GM23338 (cell line): ENCODE data around the gene SLU7. TPM values are rescaled to one million over a fixed set of nuclear protein-coding genes. Genes with fewer than 3 reads are reported as not detected.

Source experiments
- ATAC-seq: fragments of 200-7000 bp; cut with Tn5 transposase; 3 replicates; pipeline ENCODE4 v1.9.1; 2020
- DNase-seq: peaks from one replicate; pipeline ENCODE4 v3.0.0-alpha.2; 2015; ENCODE audit warnings: low spot score
- H2AFZ ChIP-seq: fragments of 200-600 bp; sonication (generic); 2 replicates; pipeline ENCODE4 v1.8.0; 2016; ENCODE audit warnings: antibody characterized with exemption, mild to moderate bottlenecking, moderate library complexity
- H3F3A ChIP-seq: fragments of 200-600 bp; sonication (generic); replicated peaks from 2 replicates; pipeline ENCODE4 v1.8.0; 2017; ENCODE audit warnings: antibody characterized with exemption, mixed run types, low read depth
- H3K27ac ChIP-seq: fragments of 200-600 bp; sonication (generic); 2 replicates; pipeline ENCODE4 v1.6.1; 2016; ENCODE audit warnings: low read depth
- H3K27me3 ChIP-seq: fragments of 200-600 bp; sonication (generic); 2 replicates; pipeline ENCODE4 v1.8.0; 2016; ENCODE audit warnings: mild to moderate bottlenecking, mixed run types, moderate library complexity; ENCODE audit not compliant: insufficient read depth
- H3K36me3 ChIP-seq: fragments of 200-600 bp; sonication (generic); 2 replicates; pipeline ENCODE4 v1.8.0; 2016; ENCODE audit warnings: mild to moderate bottlenecking; ENCODE audit not compliant: insufficient read depth
- H3K4me1 ChIP-seq: fragments of 200-600 bp; sonication (generic); 2 replicates; pipeline ENCODE4 v1.8.0; 2016; ENCODE audit warnings: mild to moderate bottlenecking, moderate library complexity; ENCODE audit not compliant: insufficient read depth
- H3K4me2 ChIP-seq: fragments of 200-600 bp; sonication (generic); 2 replicates; pipeline ENCODE4 v1.7.1; 2017; ENCODE audit warnings: mixed run types
- H3K4me3 ChIP-seq: fragments of 200-600 bp; sonication (generic); 2 replicates; pipeline ENCODE4 v1.6.1; 2016; ENCODE audit warnings: mixed run types
- H3K79me2 ChIP-seq: fragments of 200-600 bp; sonication (generic); replicated peaks from 2 replicates; pipeline ENCODE4 v1.8.0; 2017; ENCODE audit warnings: mild to moderate bottlenecking; ENCODE audit not compliant: insufficient read depth
- H3K9me2 ChIP-seq: fragments of 200-600 bp; sonication (generic); 2 replicates; pipeline ENCODE4 v1.8.0; 2017; ENCODE audit not compliant: insufficient read depth
- H4K20me1 ChIP-seq: fragments of 200-600 bp; sonication (generic); replicated peaks from 2 replicates; pipeline ENCODE4 v1.8.0; 2017; ENCODE audit warnings: mild to moderate bottlenecking; ENCODE audit not compliant: insufficient read depth
- H3K27ac Mint-ChIP-seq: 2 replicates; pipeline ENCODE4 v1.8.0; 2020; ENCODE audit warnings: inconsistent platforms, mild to moderate bottlenecking, moderate library complexity, mixed read lengths
- H3K27me3 Mint-ChIP-seq: 3 replicates; pipeline ENCODE4 v1.8.0; 2022; ENCODE audit warnings: low read depth, mild to moderate bottlenecking, moderate library complexity, mixed read lengths, inconsistent platforms; ENCODE audit not compliant: insufficient read depth, poor library complexity
- H3K36me3 Mint-ChIP-seq: 3 replicates; pipeline ENCODE4 v1.8.0; 2021; ENCODE audit warnings: low read depth, mild to moderate bottlenecking, inconsistent platforms, moderate library complexity, mixed read lengths
- H3K4me1 Mint-ChIP-seq: 3 replicates; pipeline ENCODE4 v1.8.0; 2020; ENCODE audit warnings: mild to moderate bottlenecking, inconsistent platforms, mixed read lengths
- H3K4me3 Mint-ChIP-seq: 3 replicates; pipeline ENCODE4 v1.8.0; 2021; ENCODE audit warnings: moderate library complexity, mild to moderate bottlenecking, inconsistent platforms, mixed read lengths
- H3K9me3 Mint-ChIP-seq: 3 replicates; pipeline ENCODE4 v1.8.0; 2020; ENCODE audit warnings: moderate library complexity, mild to moderate bottlenecking, inconsistent platforms, mixed read lengths
- CREB1 ChIP-seq: fragments of 250-450 bp; sonication (Bioruptor Pico); IDR thresholded peaks from 2 replicates; pipeline ENCODE4 v1.5.0; 2020; ENCODE audit warnings: low read depth, mild to moderate bottlenecking, moderate library complexity
- CTCF ChIP-seq, 2 experiments: fragments of 200-600 bp in 1 of 2; sonication (generic) in 1 of 2; conservative IDR thresholded peaks; 2 replicates each; pipeline versions ENCODE4 v1.5.1 to v1.6.1; 2016 to 2017; ENCODE audit warnings: antibody characterized with exemption in 2 of 2, low read depth in 2 of 2, mild to moderate bottlenecking in 2 of 2, moderate library complexity in 1 of 2
- ETS1 ChIP-seq: IDR thresholded peaks from 2 replicates; pipeline ENCODE4 v1.6.1; 2016; ENCODE audit warnings: antibody characterized with exemption
- EZH2 ChIP-seq: fragments of 200-600 bp; sonication (generic); IDR thresholded peaks from one replicate; pipeline ENCODE4 v1.8.0; 2017; ENCODE audit warnings: antibody characterized with exemption, mild to moderate bottlenecking, low read depth; ENCODE audit not compliant: unreplicated experiment
- EZH2phosphoT487 ChIP-seq: fragments of 200-600 bp; sonication (generic); IDR thresholded peaks from one replicate; pipeline ENCODE4 v1.8.1; 2018; ENCODE audit warnings: antibody characterized with exemption; ENCODE audit not compliant: unreplicated experiment
- JUNB ChIP-seq: IDR thresholded peaks from one replicate; pipeline ENCODE4 v1.6.1; 2016; ENCODE audit warnings: antibody characterized with exemption; ENCODE audit not compliant: unreplicated experiment
- NANOG ChIP-seq: IDR thresholded peaks from 2 replicates; pipeline ENCODE4 v1.6.1; 2016; ENCODE audit warnings: antibody characterized with exemption, borderline replicate concordance
- POLR2AphosphoS5 ChIP-seq: IDR thresholded peaks from 2 replicates; pipeline ENCODE4 v1.6.1; 2016; ENCODE audit warnings: antibody characterized with exemption, low read depth
- REST ChIP-seq: IDR thresholded peaks from one replicate; pipeline ENCODE4 v1.6.1; 2018; ENCODE audit warnings: antibody characterized with exemption; ENCODE audit not compliant: unreplicated experiment
- STAT1 ChIP-seq: IDR thresholded peaks from one replicate; pipeline ENCODE4 v1.6.1; 2016; ENCODE audit warnings: antibody characterized with exemption; ENCODE audit not compliant: unreplicated experiment
- ZNF114 ChIP-seq: fragments of 250-450 bp; sonication (Bioruptor Pico); IDR thresholded peaks from 2 replicates; pipeline ENCODE4 v1.5.0; 2020; ENCODE audit warnings: mild to moderate bottlenecking, moderate library complexity
- ZNF331 ChIP-seq: fragments of 250-450 bp; sonication (Bioruptor Pico); IDR thresholded peaks from 2 replicates; pipeline ENCODE4 v1.5.0; 2020; ENCODE audit warnings: low read depth, mild to moderate bottlenecking, moderate library complexity
- polyA plus RNA-seq: library from polyadenylated mRNA; unstranded; fragments of >200 nt; fragmentation: Nextera tagmentation; extraction: Ambion mirVana; gene quantifications from 2 replicates; pipeline ENCODE4 v1.2.1, GENCODE V29; 2016
- total RNA-seq: library from RNA; depleted of rRNA; stranded (reverse); fragments of >200 nt; shearing (Covaris generic); gene quantifications from 2 replicates; pipeline ENCODE4 v1.2.3, GENCODE V29; 2014

SLU7 gene
- total and polyA plus RNA-seq, 2 experiments from 2014 or later, result 27.0 to 47.5 TPM

- Mint-ChIP-seq H3K9me3 (peaks cover 3% of the 10 kb centered on the region; the same call in 1 of the 3 replicates), H3K4me3 (no peak overlapping the region), H3K36me3 (no peaks in the 10 kb centered on the region), H3K27ac (no peak overlapping the region), H3K27me3 (no peaks in the 10 kb centered on the region), H3K4me1 (peaks cover 11% of the 10 kb centered on the region; the same call in 2 of the 3 replicates)
- Histone ChIP-seq H3K27me3 (no peaks in the 10 kb centered on the region), H3K4me2 (no peak overlapping the region), H3K9me2 (no peaks in the 10 kb centered on the region; the same call in 1 of the 2 replicates), H3K79me2 (no peaks in the 10 kb centered on the region), H3K27ac (no peak overlapping the region), H3F3A (no peaks in the 10 kb centered on the region), H3K4me3 (no peak overlapping the region), H3K4me1 (peaks cover 3% of the 10 kb centered on the region; the same call in 1 of the 2 replicates), H2AFZ (no peak overlapping the region), H3K36me3 (no peaks in the 10 kb centered on the region), H4K20me1 (no peaks in the 10 kb centered on the region)
- DNase-seq (no peak), ATAC-seq (no peak)
- TF ChIP-seq REST (no peak), ETS1 (no peak), JUNB (no peak), STAT1 (no peak), EZH2phosphoT487 (no peak)
Measured at GRCh38 chr5:160382346-160382745, 36.5 kb downstream of the SLU7 start.

- H3K4me3 Mint-ChIP-seq, result no peak overlapping the region
- H3K27ac Mint-ChIP-seq, result no peak overlapping the region
- no peaks in the 10 kb centered on the region for H3K9me3 Mint-ChIP-seq
- TF ChIP-seq JUNB (no peak), ZNF114 (CRISPR knock-in tag) (no peak), EZH2phosphoT487 (no peak), CREB1 (CRISPR knock-in tag) (no peak), CTCF (conservative IDR thresholded peaks at IDR 0.05; ENCODE audit: low read depth in 2 of 2) (no peak), REST (no peak), NANOG (no peak), EZH2 (no peak), STAT1 (no peak), ETS1 (no peak), ZNF331 (CRISPR knock-in tag) (no peak), POLR2AphosphoS5 (no peak)
Measured at GRCh38 chr5:160380041-160380440, 38.8 kb downstream of the SLU7 start.

More at GRCh38 chr5:160380041-160380440, 38.8 kb downstream of the SLU7 start:
- Mint-ChIP-seq H3K27me3 (no peaks in the 10 kb centered on the region), H3K4me1 (peaks cover 11% of the 10 kb centered on the region; the same call in 2 of the 3 replicates), H3K36me3 (no peaks in the 10 kb centered on the region)
- H3K4me1 ChIP-seq, result peaks cover 3% of the 10 kb centered on the region; the same call in 1 of the 2 replicates
- H3K27me3 ChIP-seq, result no peaks in the 10 kb centered on the region
- H3K27ac ChIP-seq, result no peak overlapping the region
- no peaks in the 10 kb centered on the region for H3F3A ChIP-seq
- DNase-seq, result no peak
- no peaks in the 10 kb centered on the region for H3K36me3 ChIP-seq
- H3K4me2 ChIP-seq, result no peak overlapping the region
- H3K79me2 ChIP-seq, result no peaks in the 10 kb centered on the region
- H3K9me2 ChIP-seq, result no peaks in the 10 kb centered on the region
- no peak for ATAC-seq
- no peak overlapping the region for H3K4me3 ChIP-seq
- no peak overlapping the region for H2AFZ ChIP-seq
- no peaks in the 10 kb centered on the region for H4K20me1 ChIP-seq
